Nephron progenitor cell (in vitro differentiated cells): ENCODE measurements around the gene IDE.
"Not testable (repeated sequence)": the region's sequence is repeated elsewhere in the genome, so short reads cannot be mapped to it uniquely, and the experiment has no call there.

Experiments used
- DNase-seq: peaks from one replicate; pipeline ENCODE4 v3.0.0; 2021
- H3K27ac Mint-ChIP-seq: 2 replicates; pipeline ENCODE4 v1.8.0; 2021; ENCODE audit warnings: mild to moderate bottlenecking, moderate library complexity, mixed read lengths
- H3K27me3 Mint-ChIP-seq: 2 replicates; pipeline ENCODE4 v1.8.0; 2021; ENCODE audit warnings: mild to moderate bottlenecking, low read depth, mixed read lengths; ENCODE audit not compliant: poor library complexity
- H3K36me3 Mint-ChIP-seq: 2 replicates; pipeline ENCODE4 v1.8.0; 2021; ENCODE audit warnings: low read depth, mixed read lengths
- H3K4me1 Mint-ChIP-seq: 2 replicates; pipeline ENCODE4 v1.8.0; 2021; ENCODE audit warnings: mixed read lengths
- H3K4me3 Mint-ChIP-seq: 2 replicates; pipeline ENCODE4 v1.8.0; 2021; ENCODE audit warnings: mild to moderate bottlenecking, moderate library complexity, mixed read lengths
- H3K9me3 Mint-ChIP-seq: 2 replicates; pipeline ENCODE4 v1.8.0; 2021; ENCODE audit warnings: mild to moderate bottlenecking, moderate library complexity, mixed read lengths
- CTCF ChIP-seq: fragments of 200-600 bp; sonication (generic); IDR thresholded peaks from 2 replicates; pipeline ENCODE4 v1.5.0; 2021; ENCODE audit warnings: antibody characterized with exemption

The IDE gene

DNA sequence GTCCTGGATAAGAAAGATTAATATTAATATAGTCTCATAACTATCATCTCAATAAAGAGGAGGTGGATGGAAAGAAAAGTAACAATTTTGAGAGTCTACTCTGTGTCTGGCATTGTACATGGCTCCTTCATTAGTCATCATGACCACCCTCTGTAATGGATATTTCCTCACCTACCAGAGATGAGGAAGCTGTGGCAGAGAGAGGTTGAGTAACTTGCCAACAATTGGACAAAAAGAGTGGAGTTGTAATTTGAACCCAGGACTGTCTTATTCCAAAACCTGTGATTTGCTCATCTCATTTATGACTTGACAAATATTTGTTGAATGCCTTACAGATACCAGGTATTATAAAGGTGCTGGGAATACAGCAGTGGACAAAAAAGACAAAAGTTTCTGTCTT, 2.1 kb upstream of the IDE start:
- no peak for TF ChIP-seq CTCF
- Mint-ChIP-seq H3K4me3 (no peak overlapping the region), H3K27me3 (no peaks in the 10 kb centered on the region), H3K27ac (no peak overlapping the region), H3K4me1 (peaks cover 33% of the 10 kb centered on the region), H3K9me3 (no peaks in the 10 kb centered on the region), H3K36me3 (no peaks in the 10 kb centered on the region)
- no peak for DNase-seq

DNA sequence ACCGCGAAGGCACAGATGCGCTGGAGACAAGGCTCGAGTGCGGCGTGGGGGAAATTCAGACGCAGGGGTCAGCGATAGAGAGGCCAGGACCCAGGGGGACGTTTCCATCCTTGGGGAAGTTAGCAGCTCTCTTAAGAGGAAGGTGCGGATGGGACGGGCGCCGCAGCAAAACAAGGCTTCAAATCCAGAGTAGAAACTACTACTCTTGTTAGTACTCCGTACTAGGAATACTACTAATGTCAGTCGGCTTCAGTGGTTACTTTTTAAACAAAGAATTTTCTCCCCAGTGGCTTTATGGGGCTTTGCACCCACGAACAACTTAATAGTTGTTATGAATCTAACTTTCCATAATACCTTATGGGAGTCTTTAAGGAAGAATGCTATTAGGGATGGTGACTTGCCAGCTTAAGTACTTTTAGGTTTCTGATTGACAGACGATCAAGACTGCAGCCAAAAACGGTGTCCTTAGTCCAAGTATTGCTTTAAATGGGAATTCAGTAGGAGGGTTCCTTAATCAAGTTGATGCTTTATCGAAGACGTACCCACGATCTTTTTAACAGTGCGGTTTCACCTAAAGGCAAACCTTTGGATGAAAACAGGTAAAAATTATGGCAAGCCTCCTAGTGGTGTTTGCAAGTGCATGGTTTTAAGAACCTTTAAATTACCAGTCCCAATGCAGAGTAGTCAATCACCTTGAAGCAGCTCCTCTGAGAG, 812 bp upstream of the IDE start:
- Mint-ChIP-seq H3K36me3 (no peaks in the 10 kb centered on the region), H3K27ac (peak overlapping the region; percentile 97), H3K4me3 (peak overlapping the region; percentile 84), H3K27me3 (no peaks in the 10 kb centered on the region), H3K4me1 (peaks cover 37% of the 10 kb centered on the region), H3K9me3 (no peaks in the 10 kb centered on the region)
- no peak for DNase-seq
- TF ChIP-seq CTCF, result no peak

DNA sequence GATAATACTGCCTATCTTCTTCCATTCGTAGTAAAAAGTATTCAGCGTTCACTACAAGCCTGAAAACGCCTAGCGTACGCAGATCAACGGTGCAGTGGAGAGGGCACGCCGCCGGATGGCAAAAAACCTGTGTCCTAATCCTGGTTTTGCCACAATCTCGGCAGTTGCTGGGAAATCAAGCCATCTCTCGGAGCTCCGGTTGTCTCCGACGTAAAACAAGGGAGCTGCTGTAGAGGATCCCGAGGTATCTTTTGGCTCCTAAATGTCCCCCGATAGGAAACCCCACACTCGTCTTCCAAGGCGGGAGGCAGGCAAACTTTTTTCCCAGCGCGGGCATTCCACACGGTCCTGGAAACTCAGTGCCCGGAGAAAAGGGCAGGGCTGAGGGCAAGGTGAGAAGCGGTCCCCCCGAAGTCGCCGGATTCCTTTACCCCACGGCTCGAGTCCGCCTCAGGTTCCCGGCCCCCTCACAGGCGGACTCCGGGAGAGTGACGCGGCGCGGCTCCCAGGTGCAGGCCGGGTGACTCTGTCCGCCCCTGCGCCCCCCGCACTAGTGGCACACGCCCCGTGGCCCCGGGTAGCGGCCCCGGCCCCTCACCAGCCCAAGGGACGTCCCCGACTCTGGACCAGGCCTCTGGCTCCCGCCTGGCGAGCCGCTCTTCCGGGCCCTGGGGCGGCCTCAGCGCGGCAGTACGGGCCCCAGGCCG, 649 bp downstream of the IDE start:
- peak; percentile 50 for DNase-seq
- Mint-ChIP-seq H3K27ac (peak overlapping the region; percentile 11), H3K27me3 (no peaks in the 10 kb centered on the region), H3K9me3 (no peaks in the 10 kb centered on the region), H3K4me3 (peak overlapping the region; percentile 84), H3K4me1 (peaks cover 37% of the 10 kb centered on the region), H3K36me3 (peaks cover 9% of the 10 kb centered on the region)
- TF ChIP-seq CTCF, result no peak

- H3K27me3 Mint-ChIP-seq, result no peaks in the 10 kb centered on the region
- H3K27ac Mint-ChIP-seq, result peak overlapping the region; percentile 6
- no peaks in the 10 kb centered on the region for H3K9me3 Mint-ChIP-seq
- peak overlapping the region; percentile 84 for H3K4me3 Mint-ChIP-seq
- peaks cover 37% of the 10 kb centered on the region for H3K4me1 Mint-ChIP-seq
- no peak for TF ChIP-seq CTCF
- H3K36me3 Mint-ChIP-seq, result peaks cover 9% of the 10 kb centered on the region
- no peak for DNase-seq
These were observed 1.4 kb downstream of the IDE start for GRCh38 chr10:92572362-92573090.

DNA sequence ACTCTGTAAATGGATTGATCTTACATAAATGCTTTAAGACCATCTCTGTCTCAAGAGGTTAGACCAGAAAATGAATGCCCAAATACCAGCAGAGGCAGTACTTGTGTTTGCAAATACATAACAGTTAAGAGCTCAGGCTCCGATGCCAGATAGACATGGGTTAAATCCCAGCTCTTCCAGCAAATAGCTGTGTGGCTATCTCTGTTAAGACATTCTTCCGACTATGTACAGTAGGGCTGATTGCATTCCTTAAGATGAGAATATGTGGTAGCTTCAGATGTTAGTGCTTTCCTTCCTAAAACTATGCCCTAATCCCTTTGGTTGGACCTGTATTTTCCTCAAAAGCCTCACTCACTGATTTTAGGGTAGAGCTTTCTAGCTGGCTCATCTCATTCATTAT, 2.2 kb downstream of the IDE start:
- H3K4me1 Mint-ChIP-seq, result peaks cover 42% of the 10 kb centered on the region
- peak overlapping the region; percentile 84 for H3K4me3 Mint-ChIP-seq
- DNase-seq, result no peak
- peaks cover 13% of the 10 kb centered on the region for H3K36me3 Mint-ChIP-seq
- TF ChIP-seq CTCF, result no peak
- H3K27me3 Mint-ChIP-seq, result no peaks in the 10 kb centered on the region
- H3K9me3 Mint-ChIP-seq, result no peaks in the 10 kb centered on the region
- H3K27ac Mint-ChIP-seq, result no peak overlapping the region

- Mint-ChIP-seq H3K4me1 (peaks cover 33% of the 10 kb centered on the region), H3K36me3 (peaks cover 28% of the 10 kb centered on the region)
- H3K27me3 Mint-ChIP-seq, H3K27ac Mint-ChIP-seq, H3K9me3 Mint-ChIP-seq, DNase-seq, H3K4me3 Mint-ChIP-seq: not testable (repeated sequence)
These were observed 4.2 kb downstream of the IDE start for GRCh38 chr10:92569663-92570062.
